GM19043 (cell line): ENCODE results near the gene MRC2.

Experiments
- ATAC-seq: cut with Tn5 transposase; IDR thresholded peaks from one replicate; pipeline ENCODE4 v1.9.1; 2021; ENCODE audit warnings: low read depth; ENCODE audit not compliant: unreplicated experiment

Gene MRC2

GRCh38 chr17:62631936-62632924 is 4.8 kb downstream of the MRC2 start:
- ATAC-seq, result no peak

GRCh38 chr17:62637809-62638208 is 10.3 kb downstream of the MRC2 start:
- ATAC-seq, result no peak

- ATAC-seq, result no peak
These were observed 13.7 kb downstream of the MRC2 start for GRCh38 chr17:62641153-62641552.

GRCh38 chr17:62641951-62642350 is 14.5 kb downstream of the MRC2 start:
- ATAC-seq, result no peak

DNA sequence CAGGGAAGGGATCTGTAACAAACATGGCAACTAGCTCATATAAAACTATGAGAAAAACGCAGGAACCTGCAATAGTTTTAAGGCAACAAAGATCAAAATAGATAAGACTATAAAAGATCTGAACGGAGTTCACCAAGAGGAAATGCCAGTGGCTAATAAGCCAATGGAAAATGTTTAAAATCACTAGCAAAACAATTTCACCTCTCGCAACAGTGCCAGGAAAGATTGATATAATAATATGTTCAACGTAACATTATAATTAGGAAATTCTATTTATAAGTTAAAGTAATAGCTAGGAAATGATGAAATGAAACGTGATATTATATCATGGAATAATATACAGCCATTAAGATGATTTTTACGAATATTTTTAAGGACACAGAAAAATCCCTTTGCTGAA is 16.0 kb downstream of the MRC2 start:
- ATAC-seq, result no peak

DNA sequence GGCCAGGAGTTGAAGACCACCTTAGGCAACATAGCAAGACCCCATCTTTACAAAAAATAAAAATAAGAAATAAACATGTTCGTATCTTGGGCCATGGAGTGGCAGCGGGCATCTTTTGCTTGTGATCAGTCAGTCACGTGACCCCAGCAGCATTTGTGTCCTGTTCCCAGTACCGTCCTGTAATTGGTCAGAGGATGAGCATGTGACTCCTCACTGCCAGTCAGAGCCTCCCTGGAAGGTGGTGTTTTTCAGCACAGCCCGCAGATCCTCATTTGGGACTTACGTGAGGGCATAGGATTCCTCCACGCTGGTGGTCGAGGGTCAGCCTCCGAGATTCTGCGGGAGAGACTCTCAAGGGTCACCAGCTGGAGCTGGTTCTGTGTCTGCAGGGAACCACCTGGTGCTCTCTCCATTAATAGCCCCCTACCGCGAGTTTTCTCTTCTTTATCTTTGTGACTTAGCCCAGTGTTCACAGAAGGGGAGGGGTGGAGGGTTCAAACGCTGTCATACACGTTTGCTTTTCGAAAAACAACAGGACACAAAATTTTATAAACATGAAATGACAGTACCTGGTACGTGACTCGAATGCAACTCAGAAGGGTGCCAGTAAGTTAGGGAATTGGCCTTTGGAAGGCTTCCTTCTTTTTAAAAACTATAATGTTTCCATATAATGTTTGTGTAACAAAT is 17.2 kb downstream of the MRC2 start:
- no peak for ATAC-seq

- ATAC-seq, result no peak
These were observed 20.9 kb downstream of the MRC2 start for GRCh38 chr17:62648251-62648955.

- no peak for ATAC-seq
These were observed 21.5 kb downstream of the MRC2 start for GRCh38 chr17:62648956-62649294.

DNA sequence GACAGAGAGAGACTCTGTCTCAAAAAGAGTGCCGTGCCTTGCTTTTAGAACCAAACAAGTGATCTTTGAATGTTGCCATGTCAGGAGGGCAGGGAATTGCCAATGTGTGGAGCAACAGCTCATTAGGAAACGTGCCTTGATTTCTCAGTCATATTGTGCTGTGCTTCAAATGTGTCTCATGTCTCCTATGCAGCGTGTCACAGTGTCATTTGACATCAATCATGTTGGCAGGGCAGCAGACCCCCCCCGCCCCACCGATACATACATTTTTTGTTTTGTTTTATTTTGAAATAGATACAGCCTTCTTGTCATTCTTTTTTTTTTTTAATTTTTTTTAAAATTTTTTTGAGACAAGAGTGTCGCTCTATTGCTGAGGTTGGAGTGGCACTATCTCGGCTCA is 22.1 kb downstream of the MRC2 start:
- ATAC-seq, result no peak

- no peak for ATAC-seq
These were observed 23.1 kb downstream of the MRC2 start for GRCh38 chr17:62650587-62650986.

DNA sequence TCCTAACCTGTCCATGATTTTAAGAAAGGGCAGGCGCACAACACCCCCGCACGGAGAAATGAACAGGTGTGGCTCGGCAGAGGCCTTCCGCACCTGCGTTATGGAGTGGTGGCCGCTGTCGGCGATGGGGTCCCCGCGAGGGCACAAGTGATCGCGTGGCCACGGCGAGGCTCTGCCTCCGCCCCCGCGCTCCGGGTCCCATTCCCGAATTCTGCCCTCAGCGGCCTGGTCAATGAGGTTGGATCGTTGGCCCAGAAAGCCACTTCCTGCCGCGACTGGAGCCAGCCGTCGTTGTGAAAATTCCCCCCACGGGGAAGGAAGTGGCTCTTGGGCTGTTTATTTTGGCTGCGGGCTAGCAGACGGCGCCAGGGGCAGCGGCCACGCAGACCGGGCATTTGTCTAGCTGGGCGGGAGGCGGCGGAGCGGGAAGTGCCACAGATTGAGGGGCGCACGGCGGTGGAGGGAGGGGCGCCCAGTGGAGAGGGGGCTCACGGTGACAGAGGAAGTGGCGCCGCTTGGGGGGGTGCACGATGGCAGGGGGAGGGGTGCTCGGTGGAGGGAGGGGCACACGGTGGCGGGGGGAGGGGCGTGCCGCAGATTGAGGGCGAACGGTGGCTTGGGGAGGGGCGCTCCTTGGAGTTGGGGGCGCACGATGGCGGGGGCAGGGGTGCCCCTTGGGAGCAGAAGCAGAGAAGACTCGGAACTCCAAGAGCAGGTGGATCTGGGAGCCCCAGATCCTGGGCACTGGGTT is 25.0 kb downstream of the MRC2 start:
- no peak for ATAC-seq

GRCh38 chr17:62653002-62653825 is 25.7 kb downstream of the MRC2 start:
- peak; percentile 81 for ATAC-seq

- no peak for ATAC-seq
These were observed 26.6 kb downstream of the MRC2 start for GRCh38 chr17:62653826-62654761.

GRCh38 chr17:62655656-62656055 is 28.2 kb downstream of the MRC2 start:
- no peak for ATAC-seq

- no peak for ATAC-seq
These were observed 29.0 kb downstream of the MRC2 start for GRCh38 chr17:62656446-62656845.

GRCh38 chr17:62657145-62657665 is 29.7 kb downstream of the MRC2 start:
- ATAC-seq, result no peak

DNA sequence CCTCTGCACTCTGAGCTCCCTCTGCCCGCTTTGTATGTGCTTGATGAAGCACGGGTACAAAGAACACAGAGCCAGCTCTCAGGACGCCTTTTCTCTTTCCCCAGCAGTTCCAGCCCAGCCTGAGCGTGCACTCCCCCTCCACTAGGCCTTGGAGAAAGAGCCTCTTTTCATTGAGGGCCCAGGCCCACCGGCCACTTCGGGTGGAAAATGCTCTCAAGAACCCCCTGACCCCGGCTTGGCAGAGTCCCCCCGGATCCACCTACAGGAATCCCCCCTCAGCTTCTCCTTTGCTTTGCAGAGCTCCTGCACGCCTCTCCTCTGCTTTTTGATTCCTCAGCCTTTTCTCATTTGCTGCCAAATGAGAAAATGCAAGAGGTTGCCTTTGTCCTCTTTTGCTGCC is 30.2 kb downstream of the MRC2 start:
- ATAC-seq, result no peak

GRCh38 chr17:62658136-62658920 is 30.9 kb downstream of the MRC2 start:
- no peak for ATAC-seq
